ENCODE data around the gene RAP1GAP2.

RAP1GAP2 gene

GRCh38 chr17:2974347-2974746, 178.1 kb downstream of the RAP1GAP2 start:
- no peak for TF ChIP-seq CTCF (IDR thresholded peaks at IDR 0.05)

- no peak for TF ChIP-seq CTCF (IDR thresholded peaks at IDR 0.05)
Observed at GRCh38 chr17:2975469-2975958, 179.3 kb downstream of the RAP1GAP2 start.

GRCh38 chr17:2977157-2977556, 180.9 kb downstream of the RAP1GAP2 start:
- no peak for TF ChIP-seq CTCF (IDR thresholded peaks at IDR 0.05)

GRCh38 chr17:2978116-2978515, 181.9 kb downstream of the RAP1GAP2 start:
- TF ChIP-seq CTCF (IDR thresholded peaks at IDR 0.05): no peak

GRCh38 chr17:2978991-2979390, 182.8 kb downstream of the RAP1GAP2 start:
- no peak for TF ChIP-seq CTCF (IDR thresholded peaks at IDR 0.05)

GRCh38 chr17:2980211-2980903, 184.1 kb downstream of the RAP1GAP2 start:
- TF ChIP-seq CTCF (IDR thresholded peaks at IDR 0.05): no peak

- TF ChIP-seq CTCF (IDR thresholded peaks at IDR 0.05): no peak
Observed at GRCh38 chr17:2980904-2981246, 184.6 kb downstream of the RAP1GAP2 start.

- no peak for TF ChIP-seq CTCF (IDR thresholded peaks at IDR 0.05)
Observed at GRCh38 chr17:2981325-2981724, 185.1 kb downstream of the RAP1GAP2 start.

Measured in LNCAP (cell line).